ENCODE results near the gene ANO3.

ANO3 gene

DNA sequence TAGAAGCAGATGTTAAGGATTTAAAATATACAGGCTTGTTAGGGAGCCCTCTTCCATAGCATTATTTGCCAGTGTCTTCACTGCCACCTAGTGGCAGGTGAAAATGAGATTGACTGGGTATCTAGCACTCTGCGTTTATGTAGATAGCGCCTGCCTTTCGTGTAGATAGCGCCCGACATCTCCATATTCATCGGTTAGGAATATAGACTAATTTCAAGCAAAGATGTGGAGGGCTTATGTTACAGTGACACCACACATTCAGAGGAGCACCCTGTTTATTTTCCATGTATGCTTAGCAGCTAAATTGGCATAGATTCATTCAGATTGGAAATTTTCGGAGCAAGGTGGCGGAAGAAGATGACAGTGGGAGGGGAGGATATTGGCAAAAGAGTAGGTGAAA is 318.0 kb downstream of the ANO3 start:
- no peak for DNase-seq

DNA sequence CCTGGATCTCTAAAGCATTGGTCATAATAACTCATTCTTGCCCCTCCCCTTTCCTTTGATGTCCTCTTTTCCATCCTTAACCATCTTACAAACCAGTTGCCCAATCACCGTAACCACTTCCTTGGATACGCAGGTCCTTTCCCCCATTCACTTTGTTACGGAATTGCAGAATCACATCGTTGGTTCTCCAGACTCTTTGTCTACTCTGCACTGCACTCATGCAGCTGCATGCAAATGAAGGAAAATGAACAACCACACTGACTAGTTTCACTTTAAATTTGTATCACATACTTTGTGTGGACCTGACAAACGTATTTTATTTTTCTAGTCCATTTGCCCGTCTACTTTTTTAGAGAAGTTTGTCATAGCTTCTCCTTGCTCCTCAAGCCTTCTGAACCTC is 320.0 kb downstream of the ANO3 start:
- DNase-seq: no peak

DNA sequence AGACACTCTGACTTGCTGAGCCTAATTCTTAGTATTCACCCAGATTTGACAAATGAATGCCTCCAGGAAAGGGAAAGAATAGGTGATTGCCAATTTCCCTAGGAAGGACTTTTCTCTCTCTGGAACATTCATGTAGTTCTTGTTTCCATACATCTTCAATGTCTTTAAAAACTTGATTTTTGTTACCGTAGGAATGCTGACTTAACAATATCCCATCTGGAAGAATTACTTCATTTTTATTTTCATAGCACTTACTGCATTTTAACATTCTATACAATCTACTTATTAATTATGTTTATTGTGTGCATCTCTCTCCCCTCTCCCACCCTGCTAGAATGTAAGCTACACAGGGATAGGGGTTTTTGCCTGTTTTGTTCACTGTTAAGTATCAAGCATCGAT is 323.4 kb downstream of the ANO3 start:
- DNase-seq: no peak

DNA sequence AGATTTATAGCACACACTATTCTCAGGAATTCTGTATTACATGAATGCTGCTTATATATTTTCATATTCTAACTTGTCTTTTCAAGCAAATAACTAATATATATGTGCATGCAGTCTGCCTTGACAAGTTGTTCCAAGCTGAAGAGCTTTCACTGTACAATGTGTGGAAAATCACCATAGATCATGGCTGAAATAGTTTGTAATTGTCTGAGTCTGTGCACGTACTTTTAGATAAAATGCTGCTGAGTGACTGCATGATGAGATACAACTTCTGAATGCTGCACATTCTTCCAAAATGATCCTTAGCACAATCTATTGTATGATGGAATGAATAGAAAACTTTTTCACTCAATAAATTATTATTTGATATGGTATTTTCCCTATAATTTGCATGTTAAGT is 331.0 kb downstream of the ANO3 start:
- DNase-seq: no peak

DNA sequence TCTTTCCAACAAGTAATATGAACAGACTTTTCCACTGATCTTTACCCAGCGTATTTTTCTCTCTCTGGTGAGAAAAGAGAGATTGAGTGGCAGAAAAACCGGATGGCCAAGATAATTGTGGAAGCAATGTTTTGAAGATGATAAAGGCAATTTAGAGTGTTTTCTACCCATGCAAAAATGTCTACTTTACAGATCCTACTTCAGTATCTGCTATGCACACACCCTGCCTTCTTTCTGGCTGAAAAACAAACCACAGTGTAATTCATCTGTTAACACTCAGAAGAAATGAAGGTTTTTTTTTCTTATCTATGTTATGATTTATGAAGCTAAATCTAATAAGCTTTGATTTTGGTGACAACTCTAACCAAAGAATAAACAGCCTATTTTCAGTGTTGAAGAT is 333.1 kb downstream of the ANO3 start:
- no peak for DNase-seq

DNA sequence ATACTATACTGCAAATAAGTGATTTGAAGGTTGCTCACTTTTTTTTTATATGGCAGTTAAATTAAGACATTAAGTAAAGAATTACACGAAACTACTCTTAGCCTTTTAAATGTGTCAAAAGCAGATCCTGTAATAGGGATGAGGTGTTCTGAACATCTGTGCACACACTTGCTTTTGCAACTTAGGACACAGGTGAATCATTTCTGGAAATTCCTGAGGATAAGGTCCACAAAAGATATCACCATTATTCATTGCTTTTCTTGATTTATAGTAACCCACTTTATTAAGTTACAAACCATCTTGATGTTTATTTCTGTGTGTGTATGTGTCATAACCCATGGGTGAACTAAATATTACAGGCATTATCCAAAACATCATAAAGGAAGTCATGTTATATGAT is 334.0 kb downstream of the ANO3 start:
- no peak for DNase-seq

DNA sequence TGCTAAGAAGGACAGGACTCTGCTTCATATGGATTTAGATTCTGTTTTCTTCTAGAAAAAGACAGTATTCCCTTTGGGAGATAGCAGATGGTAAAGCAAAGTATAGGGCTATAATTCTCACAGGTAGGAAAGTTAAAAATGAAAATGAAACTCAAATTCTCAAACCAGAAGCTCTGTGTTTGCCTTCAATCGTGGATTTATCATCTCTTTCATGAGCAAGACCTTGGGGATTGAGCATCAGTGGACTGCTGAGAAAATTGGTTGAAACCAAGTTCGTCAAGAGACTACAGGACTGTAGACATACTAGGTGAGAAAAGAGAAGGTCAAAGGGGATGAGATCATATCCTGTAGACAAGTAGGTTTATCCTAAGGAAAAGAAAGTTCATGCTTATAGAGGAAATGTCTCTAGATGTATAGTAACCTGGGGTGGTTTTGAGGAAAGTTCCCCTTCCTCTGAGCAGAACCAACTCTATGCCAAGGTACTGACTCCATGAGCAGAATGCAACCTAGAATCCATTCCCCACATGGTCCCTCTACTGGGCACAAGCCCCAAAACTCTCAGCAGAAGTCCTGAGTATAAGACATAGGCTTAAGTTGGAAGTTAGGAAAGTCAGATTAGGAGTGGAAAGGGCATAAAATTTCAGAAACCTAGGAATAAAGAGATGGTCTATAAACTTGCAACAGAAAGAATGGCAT is 343.5 kb downstream of the ANO3 start:
- DNase-seq: no peak

DNA sequence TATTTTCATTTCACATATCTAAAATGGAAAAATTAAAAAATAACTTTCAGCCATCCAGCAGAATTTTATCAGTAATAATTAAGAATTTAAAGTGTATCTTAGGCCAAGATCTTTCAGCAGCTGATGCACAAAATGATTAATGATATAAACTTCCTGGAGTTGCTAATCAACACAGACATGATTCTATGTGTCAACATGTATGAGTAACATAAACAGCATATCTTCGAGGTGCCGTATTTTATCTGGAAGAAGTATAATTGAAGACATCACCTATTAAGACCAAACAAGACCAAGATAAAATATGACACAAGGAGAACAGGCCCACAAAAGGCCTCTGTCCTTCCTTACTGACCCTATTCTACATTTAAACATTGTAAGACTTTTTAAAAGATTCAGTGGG is 344.7 kb downstream of the ANO3 start:
- DNase-seq: no peak

DNA sequence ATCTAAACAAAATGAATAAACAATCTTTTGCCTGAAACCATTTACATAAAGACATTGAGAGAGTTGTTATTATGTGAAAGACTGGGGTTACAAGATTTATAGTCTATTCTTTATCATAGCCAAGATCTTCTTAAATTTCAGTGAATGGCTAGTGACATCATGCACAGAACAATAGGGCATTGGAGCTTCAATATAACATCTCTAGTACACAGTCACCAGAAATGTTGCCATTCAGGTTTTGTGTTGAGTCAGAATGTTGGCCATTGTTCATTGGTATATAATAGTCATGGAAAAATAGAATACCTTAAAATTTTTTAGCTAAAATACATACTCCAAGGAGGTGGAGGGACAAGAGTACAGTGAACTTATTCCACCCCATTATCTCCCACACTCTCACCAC is 345.6 kb downstream of the ANO3 start:
- DNase-seq: no peak

DNA sequence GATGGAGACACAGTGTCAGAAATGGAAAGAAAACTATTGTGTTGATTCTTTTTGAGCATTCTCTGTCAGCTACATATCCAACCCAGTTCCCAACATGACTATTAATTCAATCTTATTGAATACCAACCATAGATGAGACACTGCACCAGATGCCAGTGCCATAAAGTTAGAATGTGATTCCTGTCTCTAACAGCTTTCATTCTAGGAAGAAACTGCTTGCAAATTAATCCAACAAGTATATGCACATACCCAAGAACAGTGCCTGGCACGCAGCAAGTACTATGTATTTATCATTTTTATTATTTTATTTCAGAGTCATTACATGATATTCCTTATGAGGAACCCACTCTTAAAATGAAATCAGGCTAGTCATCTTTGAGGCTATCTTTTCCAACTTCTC is 355.4 kb downstream of the ANO3 start:
- no peak for DNase-seq

DNA sequence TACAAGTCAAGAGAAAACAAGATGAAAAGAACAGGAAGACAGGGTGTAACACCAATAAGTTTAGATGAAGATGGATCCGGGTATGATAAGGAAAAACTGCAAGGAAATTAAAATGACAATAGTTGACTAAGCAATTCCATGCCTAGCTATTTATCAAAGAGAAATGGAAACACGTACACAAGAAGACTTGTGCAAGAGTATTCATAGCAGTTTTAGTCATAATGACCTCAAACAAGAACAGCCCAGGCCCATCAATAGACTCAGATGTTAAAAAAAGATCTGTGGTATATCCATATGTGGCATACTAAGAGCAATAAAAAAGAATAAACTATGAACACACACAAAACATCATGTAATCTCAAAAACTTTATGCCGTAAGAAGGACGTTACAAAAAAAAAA is 356.8 kb downstream of the ANO3 start:
- DNase-seq: no peak

DNA sequence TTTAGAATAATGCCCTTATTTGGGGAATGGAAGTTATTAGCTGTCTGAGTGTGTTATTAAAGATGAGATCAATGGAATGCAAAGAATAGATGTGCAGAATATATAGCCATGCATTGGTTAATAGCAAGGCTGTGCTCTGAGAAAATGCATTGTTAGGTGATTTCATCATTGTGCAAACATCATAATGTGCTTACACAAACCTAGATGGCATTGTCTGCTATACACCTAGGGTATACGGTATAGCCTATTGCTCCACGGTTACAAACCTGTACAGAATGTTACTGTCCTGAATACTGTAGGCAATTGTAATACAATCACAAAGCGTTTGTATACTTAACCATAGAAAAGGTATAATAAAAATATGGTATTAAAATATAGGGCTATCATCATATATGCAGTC is 364.4 kb downstream of the ANO3 start:
- peak; percentile 25 for DNase-seq

DNA sequence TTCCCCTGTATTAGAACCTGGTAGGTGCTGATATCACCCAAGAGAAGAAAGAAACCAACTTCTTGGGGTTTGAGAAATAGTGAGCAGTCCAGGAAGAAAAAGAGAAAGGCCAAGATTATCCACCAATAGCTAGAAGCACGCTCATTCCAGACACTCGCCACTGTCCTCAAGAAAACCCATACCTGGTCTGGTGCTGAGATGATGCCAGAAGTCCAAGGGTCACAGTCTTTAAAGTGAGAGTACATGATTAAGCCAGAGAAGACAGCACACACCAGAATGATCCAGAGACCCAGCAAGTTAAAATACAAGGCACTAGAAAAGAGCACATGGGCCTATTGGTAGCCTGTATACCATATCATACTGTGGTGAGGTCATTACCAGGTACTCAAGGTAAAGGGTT is 366.3 kb downstream of the ANO3 start:
- no peak for DNase-seq

DNA sequence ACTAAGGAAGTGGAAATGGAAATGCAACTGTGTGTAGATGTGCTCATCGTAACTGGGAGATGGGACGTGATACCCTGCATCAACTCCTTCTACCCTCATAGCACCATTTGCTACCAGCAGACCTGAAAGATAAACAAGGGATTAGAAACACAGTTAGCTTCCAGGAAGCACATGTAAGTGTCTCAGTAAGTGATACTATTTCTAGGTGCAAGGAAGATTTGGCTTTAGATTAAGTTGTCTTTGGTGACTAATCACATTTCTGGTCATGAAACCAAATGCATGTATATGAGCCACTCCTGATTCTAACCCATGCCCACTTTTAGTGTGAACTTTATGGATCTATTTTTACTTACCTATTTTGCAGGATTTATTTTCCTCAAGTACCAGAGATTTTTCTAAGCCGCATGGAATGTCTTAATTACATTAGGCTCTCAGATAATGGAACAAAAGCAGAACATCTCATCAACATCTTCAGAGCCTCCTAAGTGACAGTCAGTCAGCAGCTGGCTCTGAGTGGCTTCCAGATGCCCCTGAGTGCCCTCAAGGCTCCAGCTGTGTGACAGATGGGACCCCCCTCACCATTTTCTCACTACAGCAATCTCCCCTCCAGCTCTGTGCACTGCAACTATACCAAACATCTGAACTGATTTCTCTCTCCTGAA is 368.8 kb downstream of the ANO3 start:
- DNase-seq: no peak

DNA sequence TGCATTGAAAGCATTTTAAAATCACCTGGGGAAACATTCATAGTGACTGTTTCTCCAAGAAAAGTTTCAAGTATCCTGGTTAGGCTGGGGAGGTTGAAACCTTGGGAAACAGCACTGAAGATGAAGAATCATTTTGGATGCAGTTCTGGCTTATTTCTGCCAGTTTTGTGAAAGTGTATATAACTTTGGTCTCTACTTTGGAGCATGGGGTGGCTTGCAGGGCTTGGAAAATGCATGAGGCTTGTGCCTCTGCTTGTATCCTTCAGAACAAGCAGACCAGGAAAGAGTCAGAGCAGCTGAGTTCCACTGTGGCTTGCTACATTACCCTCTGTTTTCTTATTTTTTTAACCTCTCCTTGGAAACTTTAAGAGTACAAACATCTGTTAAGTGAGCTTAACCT is 370.5 kb downstream of the ANO3 start:
- no peak for DNase-seq

DNA sequence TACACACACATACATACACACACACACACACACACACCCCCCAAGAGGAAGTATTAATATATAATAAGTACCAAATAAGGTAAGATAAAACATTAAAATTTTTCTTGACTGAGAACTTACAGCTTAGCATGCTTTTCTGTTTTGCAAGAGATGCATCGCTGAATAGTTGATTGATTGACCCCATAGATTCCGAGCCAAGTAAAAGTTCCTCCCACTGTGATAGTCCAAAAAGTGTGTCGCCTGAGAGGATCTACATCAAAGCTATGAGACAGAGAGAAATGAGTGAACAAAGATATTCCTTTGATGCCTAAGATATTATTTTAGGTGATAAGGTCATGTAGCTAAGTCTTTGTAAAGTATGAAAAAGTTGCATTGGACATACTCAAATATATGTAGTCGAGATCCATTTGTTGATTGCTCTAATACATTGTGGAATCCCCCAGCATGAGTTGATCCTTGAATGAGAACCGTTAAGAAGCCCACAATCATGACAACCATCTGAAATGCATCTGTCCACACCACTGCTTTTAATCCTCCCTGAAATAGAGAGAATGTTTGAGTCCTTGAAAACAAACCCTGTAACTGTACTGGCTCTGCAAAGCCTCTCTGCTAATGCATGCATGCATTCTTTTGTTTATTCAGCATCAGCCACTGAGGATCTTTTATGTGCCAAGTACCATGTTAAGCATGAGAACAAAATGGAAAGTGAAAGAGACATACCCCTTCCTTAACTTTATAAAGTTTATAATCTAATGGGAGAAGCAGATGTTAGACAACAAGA is 371.7 kb downstream of the ANO3 start:
- no peak for DNase-seq

DNA sequence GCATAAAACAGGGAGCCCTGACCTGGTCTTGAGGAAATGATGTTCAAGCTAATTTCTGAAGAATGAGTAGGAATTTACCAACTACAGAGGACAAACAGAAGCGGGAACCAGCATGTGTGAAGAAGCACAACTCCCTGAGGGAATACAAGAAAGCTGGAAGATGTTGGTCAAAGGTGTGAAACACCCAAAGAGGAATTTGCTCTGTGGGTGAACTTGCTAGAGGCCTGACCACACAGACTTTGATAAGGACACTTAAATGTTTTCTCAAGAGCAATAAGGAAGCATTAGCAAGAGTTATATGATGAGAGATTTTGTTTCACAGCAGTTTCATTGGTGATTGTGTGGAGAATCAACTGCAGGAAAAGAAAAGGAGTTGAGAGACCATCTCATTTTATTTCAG is 372.3 kb downstream of the ANO3 start:
- DNase-seq: no peak

DNA sequence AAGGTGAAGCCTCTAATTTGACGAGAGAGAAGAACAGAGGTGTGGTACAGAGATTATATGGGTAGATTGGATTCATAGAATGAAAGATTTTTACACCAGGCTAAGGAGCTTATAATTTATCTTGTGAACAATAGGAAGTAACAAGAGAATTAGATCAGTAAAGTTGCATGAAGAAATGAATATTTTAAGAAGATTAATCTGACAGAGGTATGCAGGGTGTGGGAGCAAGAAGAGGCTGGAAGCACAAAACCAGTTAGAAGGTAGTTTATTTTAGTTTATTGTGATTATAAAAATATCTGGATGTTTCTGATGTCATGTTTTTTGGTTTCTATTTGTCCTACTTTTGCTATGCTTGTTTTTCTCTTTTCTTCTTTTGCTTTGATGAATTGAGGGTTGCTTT is 374.3 kb downstream of the ANO3 start:
- DNase-seq: no peak

DNA sequence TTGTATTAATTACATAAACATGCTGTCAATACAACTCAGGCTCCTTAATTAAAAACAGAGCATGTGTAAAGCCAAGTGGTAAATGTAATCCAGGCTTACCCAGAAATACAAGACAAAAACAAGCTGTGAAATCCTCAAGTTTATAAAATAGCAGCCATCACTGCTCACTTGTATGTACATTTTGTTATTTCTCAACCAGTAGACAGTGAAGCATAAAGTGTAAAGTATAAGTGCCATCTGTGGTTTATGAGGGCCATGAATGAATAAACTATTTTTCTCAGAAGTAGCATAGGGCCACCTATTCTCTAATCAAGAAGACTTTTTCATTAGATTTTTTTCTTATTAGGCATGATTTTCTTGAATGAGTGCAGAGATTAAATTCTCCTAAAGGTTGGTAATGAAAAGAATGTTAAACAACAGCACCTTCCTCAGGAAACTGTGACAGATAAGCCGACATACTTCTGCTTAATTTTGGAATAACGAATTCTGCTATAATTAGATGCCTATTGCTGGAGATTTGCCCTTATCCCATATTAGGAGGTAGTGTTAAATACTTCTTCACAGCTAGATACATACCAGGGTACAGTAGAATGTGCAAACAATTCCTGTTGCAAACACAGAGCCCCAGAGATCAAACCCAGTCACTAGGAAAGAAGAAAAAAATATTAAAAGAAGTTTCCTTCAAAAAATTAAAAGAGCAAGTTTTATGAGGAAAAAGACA is 377.0 kb downstream of the ANO3 start:
- DNase-seq: peak; percentile 11

DNA sequence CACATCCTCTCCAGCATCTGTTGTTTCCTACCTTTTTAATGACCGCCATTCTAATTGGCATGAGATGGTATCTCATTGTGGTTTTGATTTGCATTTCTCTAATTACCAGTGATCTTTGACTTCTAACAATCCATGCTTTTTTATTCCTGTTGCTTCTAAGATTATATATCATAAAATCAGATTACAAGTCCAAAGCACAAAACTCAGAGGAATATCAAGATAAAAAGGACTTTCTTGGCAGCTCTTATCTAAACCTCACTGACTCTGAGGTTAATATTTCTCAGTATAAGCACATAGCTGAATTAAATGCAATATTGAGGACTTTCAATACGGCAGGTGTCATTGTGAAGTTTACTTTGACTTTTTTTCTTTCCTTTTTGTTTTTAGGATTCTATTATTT is 378.6 kb downstream of the ANO3 start:
- DNase-seq: no peak

DNA sequence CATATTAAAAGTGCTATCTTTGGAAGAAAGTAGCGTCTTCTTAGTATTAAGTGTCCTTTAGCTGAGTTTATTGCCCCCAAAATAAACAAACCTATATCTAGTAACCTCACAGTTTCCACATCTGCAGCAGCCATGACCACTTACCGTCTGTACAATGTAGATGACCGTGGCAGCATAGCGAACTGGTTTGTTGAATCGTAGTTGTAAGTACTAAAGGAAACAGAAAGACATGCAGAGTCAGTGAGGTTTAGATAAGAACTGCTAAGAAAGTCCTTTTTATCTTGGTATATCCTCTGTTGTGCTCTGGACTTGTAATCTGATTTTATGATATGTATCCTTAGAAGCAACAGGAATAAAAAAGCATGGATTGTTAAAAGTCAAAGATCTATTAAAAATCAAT is 380.6 kb downstream of the ANO3 start:
- no peak for DNase-seq

Data from NCI-H1417 treated with DMSO at 0.1 percent for 48 hours (cell line).